PC-3 (cell line): ENCODE measurements around the gene RASAL2.

Source experiments
- CTCF ChIP-seq: fragments of 300-600 bp; sonication (generic); conservative IDR thresholded peaks from 2 replicates; pipeline ENCODE4 v1.5.1; 2017; ENCODE audit warnings: antibody characterized with exemption, low read depth, mild to moderate bottlenecking, low read length
- EZH2 ChIP-seq: fragments of 300-600 bp; sonication (generic); IDR thresholded peaks from one replicate; pipeline ENCODE4 v1.6.1; 2017; ENCODE audit warnings: antibody characterized with exemption, mild to moderate bottlenecking, low read length; ENCODE audit not compliant: unreplicated experiment

GRCh38 chr1:178412400-178412770 lies 318.5 kb downstream of the RASAL2 start:
- TF ChIP-seq CTCF (no peak), EZH2 (no peak)
